ENCODE data around the gene NMD3.

DNA sequence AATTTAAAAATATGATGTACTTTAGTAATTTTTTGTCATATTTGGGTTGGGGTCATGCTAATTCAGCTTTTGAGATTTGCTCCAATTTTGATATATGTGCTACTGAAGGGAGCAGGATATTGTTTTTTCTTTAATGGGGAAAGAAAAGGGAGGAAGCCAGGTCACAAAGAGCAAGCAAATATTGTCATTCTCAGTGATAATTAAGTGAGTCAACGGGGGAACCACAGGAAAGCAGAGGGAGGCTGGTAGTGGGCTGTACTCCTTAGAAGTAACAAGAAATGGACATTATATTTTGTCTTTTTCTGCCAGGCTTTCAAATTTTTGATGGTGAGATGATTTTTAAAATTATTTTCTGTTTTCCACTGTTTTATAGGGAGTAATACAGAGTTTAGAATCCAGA, 45.6 kb upstream of the NMD3 start:
- TF ChIP-seq ZNF512 (tag; IDR thresholded peaks at IDR 0.05) (no peak), HOMEZ (CRISPR knock-in tag; IDR thresholded peaks at IDR 0.05) (no peak), ZNF146 (CRISPR knock-in tag; IDR thresholded peaks at IDR 0.05; ENCODE audit: unreplicated experiment) (no peak), CBX2 (IDR thresholded peaks at IDR 0.05; ENCODE audit: insufficient read depth, low read length, poor library complexity, severe bottlenecking) (no peak), GATAD2A (IDR thresholded peaks at IDR 0.05) (no peak), SMC3 (conservative IDR thresholded peaks at IDR 0.05; ENCODE audit: insufficient read depth, low read depth, low read length) (no peak), TAF1 (IDR thresholded peaks at IDR 0.05; ENCODE audit: control insufficient read depth, extremely low read depth, insufficient read depth, low read length, severe bottlenecking) (no peak), CEBPB (tag; IDR thresholded peaks at IDR 0.05) (no peak), NRF1 (conservative IDR thresholded peaks at IDR 0.05 in 1 of 2, IDR thresholded peaks at IDR 0.05 in 1 of 2) (no peak), MAFK (IDR thresholded peaks at IDR 0.05; ENCODE audit: low read length) (no peak)
- TF ChIP-seq, protein P1, sequence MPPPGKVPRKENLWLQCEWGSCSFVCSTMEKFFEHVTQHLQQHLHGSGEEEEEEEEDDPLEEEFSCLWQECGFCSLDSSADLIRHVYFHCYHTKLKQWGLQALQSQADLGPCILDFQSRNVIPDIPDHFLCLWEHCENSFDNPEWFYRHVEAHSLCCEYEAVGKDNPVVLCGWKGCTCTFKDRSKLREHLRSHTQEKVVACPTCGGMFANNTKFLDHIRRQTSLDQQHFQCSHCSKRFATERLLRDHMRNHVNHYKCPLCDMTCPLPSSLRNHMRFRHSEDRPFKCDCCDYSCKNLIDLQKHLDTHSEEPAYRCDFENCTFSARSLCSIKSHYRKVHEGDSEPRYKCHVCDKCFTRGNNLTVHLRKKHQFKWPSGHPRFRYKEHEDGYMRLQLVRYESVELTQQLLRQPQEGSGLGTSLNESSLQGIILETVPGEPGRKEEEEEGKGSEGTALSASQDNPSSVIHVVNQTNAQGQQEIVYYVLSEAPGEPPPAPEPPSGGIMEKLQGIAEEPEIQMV (tag; conservative IDR thresholded peaks at IDR 0.05; ENCODE audit: low read depth) = no peak
